Endometrium (tissue), 2 donors: ENCODE data around the gene CEP85L.
A peak's percentile ranks its signal among the peaks of the same experiment; 100 is the strongest.

Experiments used
- FAIRE-seq: peaks from 2 replicates; lab custom pipeline; 2012; peaks lifted over from hg19 to GRCh38; lab: Jason Lieb, UNC
- donor health status: control.
- donor health status: control.

CEP85L gene

GRCh38 chr6:118536478-118536877, 114.9 kb downstream of the CEP85L start:
- FAIRE-seq, result no peak

GRCh38 chr6:118535176-118535844, 116.1 kb downstream of the CEP85L start:
- no peak for FAIRE-seq

GRCh38 chr6:118530942-118531341, 120.4 kb downstream of the CEP85L start:
- FAIRE-seq, result no peak

- FAIRE-seq, result peak; percentile 41
Observed at GRCh38 chr6:118529756-118530155, 121.6 kb downstream of the CEP85L start.

GRCh38 chr6:118528129-118528528, 123.3 kb downstream of the CEP85L start:
- no peak for FAIRE-seq

GRCh38 chr6:118525913-118526780, 125.2 kb downstream of the CEP85L start:
- FAIRE-seq, result no peak

GRCh38 chr6:118524686-118525085, 126.7 kb downstream of the CEP85L start:
- no peak for FAIRE-seq

GRCh38 chr6:118523216-118523615, 128.2 kb downstream of the CEP85L start:
- no peak for FAIRE-seq

GRCh38 chr6:118522422-118522821, 129.0 kb downstream of the CEP85L start:
- FAIRE-seq, result no peak

GRCh38 chr6:118514689-118515088, 136.7 kb downstream of the CEP85L start:
- FAIRE-seq, result no peak

GRCh38 chr6:118511930-118512715, 139.3 kb downstream of the CEP85L start:
- FAIRE-seq, result no peak

- FAIRE-seq, result peak; percentile 51
Observed at GRCh38 chr6:118509009-118509617, 142.3 kb downstream of the CEP85L start.

- no peak for FAIRE-seq
Observed at GRCh38 chr6:118507636-118508035, 143.8 kb downstream of the CEP85L start.

GRCh38 chr6:118506071-118506638, 145.2 kb downstream of the CEP85L start:
- FAIRE-seq, result no peak

- FAIRE-seq, result no peak
Observed at GRCh38 chr6:118505656-118506055, 145.7 kb downstream of the CEP85L start.

- FAIRE-seq, result no peak
Observed at GRCh38 chr6:118504611-118505010, 146.8 kb downstream of the CEP85L start.

GRCh38 chr6:118502169-118502568, 149.2 kb downstream of the CEP85L start:
- no peak for FAIRE-seq

- no peak for FAIRE-seq
Observed at GRCh38 chr6:118501765-118502164, 149.6 kb downstream of the CEP85L start.

- FAIRE-seq, result no peak
Observed at GRCh38 chr6:118501099-118501498, 150.3 kb downstream of the CEP85L start.

GRCh38 chr6:118500130-118501015, 151.0 kb downstream of the CEP85L start:
- FAIRE-seq, result no peak
